Esophagus (tissue), 2 donors: ENCODE measurements around the gene PKD2L1. TPM values are rescaled to one million over a fixed set of nuclear protein-coding genes. Genes with fewer than 3 reads are reported as not detected.
A peak's percentile ranks its signal among the peaks of the same experiment; 100 is the strongest.

ENCODE experiments used
- H3K27ac ChIP-seq, 2 donors: one replicate each; pipeline ENCODE4 v1.5.1; 2013; ENCODE audit warnings: low read depth in 2 of 2, mild to moderate bottlenecking in 2 of 2, inconsistent platforms in 1 of 2, low read length in 1 of 2, moderate library complexity in 1 of 2
- H3K27me3 ChIP-seq, 2 donors: one replicate each; pipeline ENCODE4 v1.6.1; 2013; ENCODE audit warnings: low read length in 2 of 2, control low read depth in 1 of 2, mild to moderate bottlenecking in 1 of 2; ENCODE audit not compliant: insufficient read depth in 2 of 2, control insufficient read depth in 1 of 2
- H3K36me3 ChIP-seq, 2 donors: one replicate each; pipeline ENCODE4 v1.6.1; 2013; ENCODE audit warnings: low read length in 1 of 2; ENCODE audit not compliant: control insufficient read depth in 2 of 2, insufficient read depth in 2 of 2
- H3K4me1 ChIP-seq, 2 donors: one replicate each; pipeline ENCODE4 v1.6.1; 2013; ENCODE audit warnings: low read length in 1 of 2; ENCODE audit not compliant: control insufficient read depth in 2 of 2, insufficient read depth in 2 of 2
- H3K4me3 ChIP-seq, 2 donors: one replicate each; pipeline ENCODE4 v1.5.1; 2013; ENCODE audit warnings: low read length in 2 of 2, mild to moderate bottlenecking in 2 of 2, low read depth in 1 of 2, moderate library complexity in 1 of 2
- H3K9me3 ChIP-seq, 2 donors: one replicate each; pipeline ENCODE4 v1.6.1; 2013; ENCODE audit warnings: mild to moderate bottlenecking in 2 of 2, low read depth in 1 of 2, low read length in 1 of 2, moderate library complexity in 1 of 2; ENCODE audit not compliant: control insufficient read depth in 2 of 2, insufficient read depth in 1 of 2
- WGBS, 2 donors: extraction: QIAGEN DNeasy Blood & Tissue Kit; methylation state at CpG; one replicate each; pipeline ENCODE4 v1.1.7; 2013; 5-methylcytosine and 5-hydroxymethylcytosine counted together
- polyA plus RNA-seq, 2 donors: library from polyadenylated mRNA; stranded (reverse); fragments of 200-250 nt; gene quantifications; one replicate each; pipeline ENCODE4 v1.2.3, GENCODE V29; 2013
- donor health status: healthy with polysubstance abuse.
- donor health status: Bipolar disorder and iron deficiency.

The PKD2L1 gene
- polyA plus RNA-seq, 2 donors, result not detected

- WGBS, 2 donors, result 16 to 18% methylated on average over 32 of the region's 32 CpGs
Observed at GRCh38 chr10:100347568-100348195, 17.7 kb upstream of the PKD2L1 start.

GRCh38 chr10:100346765-100347567, 16.9 kb upstream of the PKD2L1 start, which contains the start of gene SCD:
SCD (plus strand) TSS chr10:100347233; CDS start chr10:100347505, 272 bp downstream.
- Histone ChIP-seq H3K27ac (peak within 1 kb of the TSS; percentile 31 to 33), H3K4me1 (peaks cover 2 to 13% of the 10 kb centered on the region in 2 donors), H3K9me3 (no peaks in the 10 kb centered on the region), H3K4me3 (peak within 1 kb of the TSS; percentile 64 to 83), H3K27me3 (no peaks in the 10 kb centered on the region), H3K36me3 (peaks cover 0 to 9% of the 10 kb centered on the region in 2 donors)
- 0 to 1% methylated on average over 58 to 73 of the region's 73 CpGs for WGBS, 2 donors

More at GRCh38 chr10:100347568-100348195, 17.7 kb upstream of the PKD2L1 start:
- Histone ChIP-seq H3K36me3 (peaks cover 0 to 13% of the 10 kb centered on the region in 2 donors), H3K9me3 (no peaks in the 10 kb centered on the region), H3K4me1 (peaks cover 2 to 13% of the 10 kb centered on the region in 2 donors), H3K4me3 (peak overlapping the region; percentile 64 to 83), H3K27me3 (no peaks in the 10 kb centered on the region), H3K27ac (no peak overlapping the region)

- H3K9me3 ChIP-seq, result no peaks in the 10 kb centered on the region
- H3K4me3 ChIP-seq, result peak overlapping the region; percentile 64 to 83
- H3K36me3 ChIP-seq, result peaks cover 0 to 9% of the 10 kb centered on the region in 2 donors
- peak overlapping the region; percentile 31 to 33 for H3K27ac ChIP-seq
- 1 to 2% methylated on average over 36 of the region's 36 CpGs for WGBS, 2 donors
- H3K4me1 ChIP-seq, result peaks cover 2 to 13% of the 10 kb centered on the region in 2 donors
- H3K27me3 ChIP-seq, result no peaks in the 10 kb centered on the region
Observed at GRCh38 chr10:100346351-100346764, 16.3 kb upstream of the PKD2L1 start.

- Histone ChIP-seq H3K27ac (no peak overlapping the region), H3K27me3 (no peaks in the 10 kb centered on the region), H3K36me3 (peaks cover 0 to 7% of the 10 kb centered on the region in 2 donors), H3K4me1 (peaks cover 2 to 13% of the 10 kb centered on the region in 2 donors), H3K9me3 (no peaks in the 10 kb centered on the region), H3K4me3 (peak overlapping the region in 1 of 2 donors; percentile 64)
- WGBS, 2 donors, result 62 to 63% methylated on average over 9 of the region's 9 CpGs
Observed at GRCh38 chr10:100345570-100346330, 15.7 kb upstream of the PKD2L1 start.

- Histone ChIP-seq H3K9me3 (no peaks in the 10 kb centered on the region), H3K4me3 (no peak overlapping the region), H3K4me1 (peaks cover 2 to 8% of the 10 kb centered on the region in 2 donors), H3K36me3 (peaks cover 0 to 5% of the 10 kb centered on the region in 2 donors), H3K27ac (no peak overlapping the region), H3K27me3 (no peaks in the 10 kb centered on the region)
- WGBS, 2 donors, result 72 to 90% methylated on average over 3 of the region's 3 CpGs
Observed at GRCh38 chr10:100344241-100344788, 14.3 kb upstream of the PKD2L1 start.

- H3K27me3 ChIP-seq, result no peaks in the 10 kb centered on the region
- H3K4me1 ChIP-seq, result no peaks in the 10 kb centered on the region
- H3K27ac ChIP-seq, result no peak overlapping the region
- WGBS, 2 donors, result 82% methylated on average over 7 of the region's 7 CpGs
- H3K4me3 ChIP-seq, result no peak overlapping the region
- H3K9me3 ChIP-seq, result no peaks in the 10 kb centered on the region
- H3K36me3 ChIP-seq, result no peaks in the 10 kb centered on the region
Observed at GRCh38 chr10:100342627-100342972, 12.6 kb upstream of the PKD2L1 start.

GRCh38 chr10:100341953-100342626, 12.1 kb upstream of the PKD2L1 start:
- Histone ChIP-seq H3K4me3 (no peak overlapping the region), H3K4me1 (no peaks in the 10 kb centered on the region), H3K9me3 (no peaks in the 10 kb centered on the region), H3K27me3 (no peaks in the 10 kb centered on the region), H3K36me3 (no peaks in the 10 kb centered on the region), H3K27ac (no peak overlapping the region)
- 41 to 48% methylated on average over 9 of the region's 9 CpGs for WGBS, 2 donors

- Histone ChIP-seq H3K27ac (no peak overlapping the region), H3K4me3 (no peak overlapping the region)
- 78% methylated on average over 12 of the region's 12 CpGs for WGBS, 2 donors
Observed at GRCh38 chr10:100340948-100341847, 11.2 kb upstream of the PKD2L1 start.

More at GRCh38 chr10:100340948-100341847, 11.2 kb upstream of the PKD2L1 start:
- H3K9me3 ChIP-seq, result no peaks in the 10 kb centered on the region
- H3K27me3 ChIP-seq, result no peaks in the 10 kb centered on the region
- H3K4me1 ChIP-seq, result no peaks in the 10 kb centered on the region
- no peaks in the 10 kb centered on the region for H3K36me3 ChIP-seq
